Measurements from ENCODE around the gene MARCHF6. TPM values are rescaled to one million over a fixed set of nuclear protein-coding genes. Genes with fewer than 3 reads are reported as not detected.
A peak's percentile ranks its signal among the peaks of the same experiment; 100 is the strongest.

The MARCHF6 gene
- total RNA-seq, 2 donors from 2014 or later: 149 to 150 TPM

GRCh38 chr5:10321882-10322281 is 31.6 kb upstream of the MARCHF6 start:
- WGBS, 2 experiments (ENCODE audit: insufficient coverage in 1 of 2, insufficient read length in 1 of 2): 73 to 79% methylated on average over 8 to 9 of the region's 9 CpGs
- no peak for TF ChIP-seq CTCF (conservative IDR thresholded peaks at IDR 0.05)
- H3K4me3 Mint-ChIP-seq: no peak overlapping the region
- no peaks in the 10 kb centered on the region for H3K9me3 Mint-ChIP-seq
- no peak for DNase-seq
- Histone ChIP-seq H3K4me3 (ENCODE audit: low read length) (no peak overlapping the region), H3K27me3 (ENCODE audit: control insufficient read depth, insufficient read depth, low read length, poor library complexity, severe bottlenecking) (no peaks in the 10 kb centered on the region), H3K9me3 (ENCODE audit: control insufficient read depth, low read length) (no peaks in the 10 kb centered on the region), H3K27ac (ENCODE audit: low read depth, low read length) (no peak overlapping the region), H3K4me1 (ENCODE audit: control insufficient read depth, insufficient read depth, low read length) (no peaks in the 10 kb centered on the region), H3K36me3 (ENCODE audit: control insufficient read depth, insufficient read depth, low read length) (no peaks in the 10 kb centered on the region), H3K9ac (ENCODE audit: extremely low read depth, low read length, poor library complexity, severe bottlenecking) (no peak overlapping the region)
- H3K36me3 Mint-ChIP-seq (ENCODE audit: low read depth): no peaks in the 10 kb centered on the region
- no peak overlapping the region for H3K27ac Mint-ChIP-seq
- no peaks in the 10 kb centered on the region for H3K27me3 Mint-ChIP-seq (ENCODE audit: insufficient read depth)
- peaks cover 17% of the 10 kb centered on the region for H3K4me1 Mint-ChIP-seq

DNA sequence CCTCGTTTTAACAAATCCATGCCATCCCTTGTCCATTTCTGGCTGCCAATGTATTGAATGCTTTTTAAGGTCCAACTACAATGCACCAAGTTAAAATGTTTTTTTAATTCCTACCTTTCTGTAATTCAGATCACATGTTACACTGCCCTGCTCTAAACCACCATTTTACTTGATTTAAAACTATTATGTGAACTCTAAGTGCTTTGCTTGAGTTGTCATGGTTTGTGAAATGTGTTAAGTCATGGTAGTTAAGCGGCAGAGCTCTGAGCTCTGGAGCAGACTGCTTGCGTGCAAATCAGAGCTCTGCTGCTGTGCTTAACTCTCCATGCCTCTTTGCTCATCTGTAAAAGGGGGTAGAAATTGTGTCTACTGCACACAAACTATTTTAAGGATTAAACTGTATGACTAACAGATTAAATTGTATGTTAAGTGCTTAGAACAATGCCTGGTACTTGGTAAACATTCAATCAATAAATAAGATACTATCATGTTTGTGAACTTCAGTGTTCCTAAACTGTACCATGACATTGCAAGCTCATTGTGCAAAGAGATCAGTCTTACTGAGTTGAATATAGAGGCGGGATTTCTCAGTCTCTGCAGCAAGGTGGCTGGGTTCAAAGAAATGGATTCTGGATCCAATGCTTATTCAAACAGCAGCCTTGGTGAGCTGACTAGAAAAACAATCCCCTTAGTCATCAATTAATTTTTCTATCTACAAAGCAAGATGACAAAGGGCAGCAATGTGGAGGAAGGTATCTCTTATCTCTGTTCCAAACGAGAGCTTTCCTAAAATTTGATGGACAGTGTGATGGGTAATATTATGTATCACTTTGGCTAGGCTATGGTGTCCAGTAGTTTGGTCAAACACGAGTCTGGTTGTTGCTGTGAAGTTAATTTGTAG is 29.7 kb upstream of the MARCHF6 start:
- no peaks in the 10 kb centered on the region for H3K27me3 ChIP-seq (ENCODE audit: control insufficient read depth, insufficient read depth, low read length, poor library complexity, severe bottlenecking)
- no peaks in the 10 kb centered on the region for H3K9me3 ChIP-seq (ENCODE audit: control insufficient read depth, low read length)
- Mint-ChIP-seq H3K36me3 (ENCODE audit: low read depth) (no peaks in the 10 kb centered on the region), H3K27ac (no peak overlapping the region), H3K9me3 (no peaks in the 10 kb centered on the region), H3K27me3 (ENCODE audit: insufficient read depth) (peaks cover 1% of the 10 kb centered on the region), H3K4me1 (peaks cover 17% of the 10 kb centered on the region), H3K4me3 (no peak overlapping the region)
- no peak overlapping the region for H3K27ac ChIP-seq (ENCODE audit: low read depth, low read length)
- H3K4me1 ChIP-seq (ENCODE audit: control insufficient read depth, insufficient read depth, low read length): no peaks in the 10 kb centered on the region
- H3K9ac ChIP-seq (ENCODE audit: extremely low read depth, low read length, poor library complexity, severe bottlenecking): no peak overlapping the region
- no peak overlapping the region for H3K4me3 ChIP-seq (ENCODE audit: low read length)
- DNase-seq: peak; percentile 26
- H3K36me3 ChIP-seq (ENCODE audit: control insufficient read depth, insufficient read depth, low read length): no peaks in the 10 kb centered on the region
- TF ChIP-seq CTCF (conservative IDR thresholded peaks at IDR 0.05): no peak
- 85 to 90% methylated on average over 6 of the region's 6 CpGs for WGBS, 2 experiments (ENCODE audit: insufficient coverage in 1 of 2, insufficient read length in 1 of 2)

DNA sequence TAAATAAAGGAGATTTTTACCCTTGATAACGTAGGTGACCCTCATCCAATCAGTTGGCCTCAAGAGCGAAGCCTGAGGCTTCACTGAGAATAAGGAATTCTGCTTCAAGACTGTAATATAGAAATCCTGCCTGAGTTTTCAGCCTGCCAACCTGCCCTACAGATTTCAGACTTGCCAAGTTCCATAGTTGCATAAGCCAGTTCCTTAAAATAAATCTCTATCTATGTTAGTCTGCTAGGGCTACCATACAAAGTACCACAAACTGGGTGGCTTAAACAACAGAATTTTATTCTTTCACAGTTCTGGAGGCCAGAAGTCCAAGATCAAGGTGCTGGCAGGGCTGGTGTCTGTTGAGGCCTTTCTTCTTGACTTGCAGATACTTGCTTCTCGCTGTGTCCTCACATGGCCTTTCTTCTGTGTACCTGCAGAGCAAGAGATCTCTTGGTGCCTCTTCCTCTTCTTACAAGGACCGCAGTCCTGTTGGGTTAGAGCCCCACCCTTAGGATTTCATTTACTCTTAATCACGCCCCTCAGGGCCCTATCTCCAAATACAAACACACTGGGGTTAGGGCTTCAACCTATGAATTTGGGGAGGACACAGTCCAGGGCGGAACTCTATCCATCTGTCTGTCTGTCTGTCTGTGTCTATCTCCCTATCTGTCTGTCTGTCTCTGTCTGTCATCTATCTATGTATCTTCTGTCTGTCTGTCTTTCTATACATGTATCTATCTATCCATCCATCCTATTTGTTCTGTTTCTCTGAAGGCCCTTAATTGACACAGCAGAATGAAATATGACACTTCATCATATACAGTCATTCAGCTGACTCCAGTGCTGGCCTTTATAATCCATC is 28.8 kb upstream of the MARCHF6 start:
- TF ChIP-seq CTCF (conservative IDR thresholded peaks at IDR 0.05): no peak
- peak; percentile 29 for DNase-seq
- Histone ChIP-seq H3K36me3 (ENCODE audit: control insufficient read depth, insufficient read depth, low read length) (no peaks in the 10 kb centered on the region), H3K9ac (ENCODE audit: extremely low read depth, low read length, poor library complexity, severe bottlenecking) (no peak overlapping the region), H3K4me1 (ENCODE audit: control insufficient read depth, insufficient read depth, low read length) (no peaks in the 10 kb centered on the region), H3K9me3 (ENCODE audit: control insufficient read depth, low read length) (no peaks in the 10 kb centered on the region), H3K27ac (ENCODE audit: low read depth, low read length) (no peak overlapping the region), H3K27me3 (ENCODE audit: control insufficient read depth, insufficient read depth, low read length, poor library complexity, severe bottlenecking) (peaks cover 4% of the 10 kb centered on the region), H3K4me3 (ENCODE audit: low read length) (no peak overlapping the region)
- Mint-ChIP-seq H3K4me3 (no peak overlapping the region), H3K9me3 (no peaks in the 10 kb centered on the region), H3K4me1 (peaks cover 17% of the 10 kb centered on the region), H3K36me3 (ENCODE audit: low read depth) (no peaks in the 10 kb centered on the region), H3K27me3 (ENCODE audit: insufficient read depth) (peaks cover 9% of the 10 kb centered on the region), H3K27ac (no peak overlapping the region)
- WGBS, 2 experiments (ENCODE audit: insufficient coverage in 1 of 2, insufficient read length in 1 of 2): 94 to 97% methylated on average over 6 of the region's 6 CpGs

Measured in endodermal cell (in vitro differentiated cells).